Measurements from ENCODE around the gene RASD2. TPM values are rescaled to one million over a fixed set of nuclear protein-coding genes. Genes with fewer than 3 reads are reported as not detected.
A peak's percentile ranks its signal among the peaks of the same experiment; 100 is the strongest.

Gene RASD2
- total RNA-seq, 1 donor from 2014 or later, result not detected

DNA sequence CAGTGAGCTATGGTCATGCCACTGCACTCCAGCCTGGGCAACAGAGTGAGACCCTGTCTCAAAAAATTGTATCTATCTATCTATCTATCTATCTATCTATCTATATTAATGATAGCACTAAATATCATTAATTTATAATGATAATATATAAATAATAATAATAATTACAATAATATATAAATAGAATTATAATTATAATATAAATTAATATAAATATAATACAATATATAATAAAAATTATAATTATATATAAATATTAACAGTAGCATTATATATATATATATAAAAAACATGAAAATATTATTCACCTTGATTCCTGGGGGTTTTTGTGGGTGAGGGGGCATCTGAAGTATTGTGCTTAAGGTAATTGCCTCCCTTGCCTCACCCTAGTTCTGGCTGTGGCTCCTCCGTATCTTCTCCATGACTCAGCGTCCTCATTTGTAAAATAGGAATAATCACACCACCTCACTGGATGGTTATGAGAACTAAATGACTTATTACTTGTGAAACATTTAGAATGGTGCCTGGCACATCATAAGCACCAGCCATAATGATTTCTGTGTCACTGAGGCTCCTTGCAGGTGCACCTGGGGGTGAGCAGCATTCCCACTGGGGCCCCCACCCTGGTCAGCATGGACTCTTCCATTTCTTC lies 18.8 kb downstream of the RASD2 start:
- no peak for DNase-seq (ENCODE audit: low read depth in 2 of 2)

DNA sequence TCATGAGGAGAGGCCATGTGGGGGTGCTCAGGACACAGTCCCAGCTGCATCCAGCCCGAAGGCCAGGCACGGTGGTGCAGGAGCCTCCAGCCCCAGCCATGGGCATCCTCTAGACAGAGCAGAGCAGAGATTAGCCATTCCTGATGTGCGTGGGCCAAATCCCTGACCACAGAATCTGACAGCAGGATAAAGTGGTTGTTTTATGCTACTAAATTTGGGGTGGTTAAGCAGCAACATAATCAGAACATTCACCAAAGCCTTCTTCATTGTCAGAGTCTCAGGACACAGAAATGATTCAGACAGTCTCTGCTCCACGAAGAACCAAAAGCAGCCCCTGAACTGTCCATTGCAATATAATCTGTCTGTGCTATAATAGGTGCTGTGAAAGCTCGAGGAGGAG lies 19.7 kb downstream of the RASD2 start:
- DNase-seq (ENCODE audit: low read depth in 2 of 2), result no peak

DNA sequence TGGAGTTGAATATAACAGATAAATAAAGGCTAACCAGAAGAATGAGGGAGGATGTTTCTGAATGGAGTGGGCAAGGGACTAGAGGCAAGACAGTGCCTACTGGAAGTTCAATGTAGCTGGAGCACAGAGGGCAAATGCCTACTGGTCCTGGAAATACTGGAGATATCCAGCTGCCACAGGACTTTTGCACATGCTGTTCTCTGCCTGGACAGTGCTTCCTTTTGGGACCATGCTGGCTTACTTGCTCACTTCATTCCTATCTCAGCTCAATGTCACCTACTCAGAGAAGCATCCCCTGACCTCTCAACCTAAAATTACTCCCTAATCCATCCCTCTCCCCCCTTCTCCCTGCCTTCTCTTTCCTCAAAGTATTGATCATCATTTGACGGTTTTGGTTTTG lies 20.2 kb downstream of the RASD2 start:
- no peak for DNase-seq (ENCODE audit: low read depth in 2 of 2)

DNA sequence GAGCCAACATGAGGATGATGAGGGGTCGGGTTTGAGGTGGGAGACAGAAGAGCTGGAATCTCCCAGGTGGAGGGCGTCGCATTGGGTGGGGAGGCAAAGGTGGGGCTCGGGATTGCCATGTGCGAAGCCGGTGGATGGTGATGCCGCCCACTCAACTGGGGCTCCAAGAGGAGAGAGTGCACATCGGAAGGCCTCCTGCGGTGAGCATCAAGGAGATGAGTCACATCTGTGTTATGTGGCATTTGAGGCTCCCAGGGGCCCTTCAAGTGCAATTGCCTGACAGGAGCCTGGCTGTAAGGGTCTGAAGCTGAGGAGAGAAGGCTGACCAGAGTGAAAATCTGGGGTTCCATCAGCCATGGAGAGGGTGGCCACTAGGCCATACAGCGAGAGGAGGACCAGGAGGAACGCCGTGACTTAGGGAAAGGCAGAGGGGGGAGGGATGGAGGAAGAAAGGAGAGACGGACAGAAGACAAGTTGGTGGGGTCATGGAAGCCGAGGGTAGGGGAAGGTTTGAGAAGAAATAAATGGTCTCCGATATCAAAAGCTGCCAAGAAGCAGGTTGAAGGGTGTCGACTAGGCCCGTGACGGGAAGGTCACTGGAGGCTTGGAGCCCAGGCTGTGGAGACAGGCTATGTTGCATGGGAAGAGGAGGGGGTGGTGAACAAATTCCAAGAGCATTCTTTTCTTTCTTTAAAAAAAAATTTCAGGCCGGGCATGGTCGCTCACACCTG lies 21.3 kb downstream of the RASD2 start:
- DNase-seq (ENCODE audit: low read depth in 2 of 2), result peak in 1 of 2 donors; percentile 27

DNA sequence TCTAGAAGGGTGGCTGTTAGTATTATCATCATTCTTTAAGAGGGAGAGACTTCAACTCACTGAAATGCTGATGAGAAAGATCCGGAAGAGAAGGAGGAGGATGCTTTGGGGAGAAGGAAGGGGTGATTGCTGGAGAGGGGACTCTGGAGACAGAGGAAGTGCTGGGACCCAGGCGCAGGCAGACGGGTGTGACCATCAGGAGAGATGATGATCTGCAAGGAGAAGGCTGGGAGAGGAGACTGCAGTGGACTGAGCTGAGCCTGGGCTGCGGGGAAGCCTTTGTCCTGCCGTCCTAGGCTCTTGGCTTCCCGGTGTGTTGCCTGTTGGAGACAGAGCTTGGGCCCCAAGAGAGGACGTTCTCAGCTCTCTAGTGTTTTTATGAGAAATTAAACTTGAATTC lies 22.6 kb downstream of the RASD2 start:
- no peak for DNase-seq (ENCODE audit: low read depth in 2 of 2)

DNA sequence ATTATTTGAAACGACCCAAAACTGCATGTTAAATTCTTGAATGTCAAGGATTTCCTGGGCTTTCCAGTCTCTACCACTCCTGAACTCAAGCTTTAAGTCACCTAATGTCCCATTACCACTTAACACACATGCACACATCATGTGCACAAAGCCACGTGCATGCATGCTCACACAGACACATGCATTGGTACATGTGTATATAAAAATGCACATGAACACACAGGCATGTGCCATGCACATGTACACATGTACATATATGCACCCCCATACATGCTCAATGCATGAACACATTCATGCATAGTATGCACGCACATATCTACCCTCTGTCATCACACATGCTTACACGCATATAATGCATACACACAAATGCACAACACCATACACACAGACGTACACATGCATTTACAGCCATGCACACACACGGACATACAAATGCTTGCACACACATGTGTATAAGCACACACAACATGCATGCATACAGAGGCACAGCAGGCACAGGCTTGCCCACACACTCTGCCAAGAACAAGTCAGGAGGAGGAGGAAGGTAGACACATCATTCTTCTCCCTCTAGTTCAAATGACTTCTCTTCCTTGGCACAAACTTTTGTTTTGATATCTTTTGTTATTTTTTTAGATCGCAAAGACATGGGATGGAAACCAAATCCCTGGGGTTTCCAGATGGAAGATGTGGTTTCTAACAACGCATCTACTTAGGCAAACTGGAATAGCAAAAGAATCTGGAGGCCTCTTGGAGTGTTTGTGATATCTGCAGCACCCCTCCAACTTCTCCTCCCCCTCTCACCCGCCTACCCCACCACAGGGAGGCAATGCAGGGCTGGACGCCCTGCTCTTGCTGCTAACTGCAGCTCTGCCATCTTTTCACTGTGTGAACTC lies 24.6 kb downstream of the RASD2 start:
- DNase-seq (ENCODE audit: low read depth in 2 of 2), result no peak

DNA sequence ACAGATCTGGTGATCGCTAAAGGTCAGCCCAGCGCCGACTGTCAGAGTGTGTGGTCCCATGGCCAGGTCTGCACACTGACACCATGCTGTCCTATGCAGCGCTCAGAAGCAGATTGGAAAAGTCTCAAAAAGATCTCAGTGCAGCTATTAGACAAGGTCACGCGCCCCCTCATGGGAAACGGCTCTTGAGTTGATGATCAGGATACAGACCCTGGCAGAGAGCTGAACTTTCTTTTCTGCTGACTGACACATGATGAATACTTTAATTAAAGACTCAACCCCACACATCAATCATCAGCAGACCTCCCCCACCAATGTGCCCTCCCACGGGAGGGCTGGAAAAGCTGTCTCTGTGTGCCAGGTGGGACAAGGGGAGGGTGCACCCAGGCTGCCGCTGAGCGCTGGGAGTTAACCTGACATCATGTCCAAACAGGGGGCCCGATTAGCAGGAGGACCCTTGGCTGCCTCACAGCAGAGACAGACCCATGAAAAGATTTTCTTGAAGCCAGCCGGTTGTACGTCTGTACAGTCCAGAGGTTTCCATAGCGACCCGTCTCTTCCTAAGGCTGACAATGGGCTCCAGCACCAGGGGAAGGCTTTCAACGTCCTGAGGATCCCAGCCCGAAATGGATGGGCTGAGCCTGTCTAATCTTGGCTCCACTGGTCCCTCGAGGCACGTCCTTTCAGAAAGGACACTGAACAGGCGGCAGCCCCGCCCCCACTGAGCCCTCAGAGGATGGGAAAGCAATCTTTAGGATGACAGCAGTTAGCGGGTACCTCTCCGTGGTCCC lies 26.9 kb downstream of the RASD2 start:
- no peak for DNase-seq (ENCODE audit: low read depth in 2 of 2)

DNA sequence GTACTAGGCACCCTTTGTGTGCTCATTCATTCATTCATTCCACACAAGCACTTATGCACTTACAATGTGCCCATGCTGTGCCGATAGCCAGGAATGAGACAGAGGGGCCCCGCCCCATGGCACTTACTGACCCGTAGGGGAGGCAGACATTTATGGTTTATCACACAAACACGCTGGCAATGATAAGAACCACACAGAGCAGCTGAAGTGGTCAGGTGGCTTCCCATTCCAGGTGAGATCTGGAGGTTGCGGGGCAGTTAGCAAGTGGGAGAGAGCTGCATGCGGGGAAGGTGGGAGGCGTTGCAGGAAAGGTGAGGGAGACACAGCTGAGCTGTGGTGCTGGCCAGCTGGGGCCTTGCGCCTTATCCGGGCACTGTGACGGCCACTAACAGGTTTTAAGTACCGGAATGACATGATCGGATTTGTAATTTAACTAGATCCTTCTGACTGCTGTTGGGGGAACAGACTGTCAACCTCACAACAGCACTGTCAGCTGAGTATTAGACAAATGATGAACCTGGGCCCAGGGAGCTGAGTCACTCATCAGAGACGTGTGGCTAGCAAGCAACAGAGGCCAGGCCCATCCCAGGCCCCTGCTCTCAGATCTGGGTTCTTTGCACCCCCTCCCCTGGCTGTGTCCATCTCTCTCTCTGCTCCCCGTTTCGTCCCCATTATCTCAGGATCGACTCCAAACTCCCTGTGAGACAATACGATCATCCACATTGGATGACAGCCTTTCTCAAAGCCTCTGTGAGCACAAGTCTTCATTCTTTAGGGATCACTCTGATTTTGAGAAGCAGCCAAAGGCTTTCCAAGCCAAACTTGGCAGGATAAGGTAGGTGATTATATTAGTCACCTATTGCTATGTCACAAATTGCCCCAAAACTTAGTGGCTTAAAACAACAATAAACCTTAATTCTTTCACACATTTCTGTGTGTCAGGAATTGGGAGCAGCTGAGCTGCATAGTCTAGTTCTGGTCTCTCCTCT lies 28.4 kb downstream of the RASD2 start:
- DNase-seq (ENCODE audit: low read depth in 2 of 2), result no peak

DNA sequence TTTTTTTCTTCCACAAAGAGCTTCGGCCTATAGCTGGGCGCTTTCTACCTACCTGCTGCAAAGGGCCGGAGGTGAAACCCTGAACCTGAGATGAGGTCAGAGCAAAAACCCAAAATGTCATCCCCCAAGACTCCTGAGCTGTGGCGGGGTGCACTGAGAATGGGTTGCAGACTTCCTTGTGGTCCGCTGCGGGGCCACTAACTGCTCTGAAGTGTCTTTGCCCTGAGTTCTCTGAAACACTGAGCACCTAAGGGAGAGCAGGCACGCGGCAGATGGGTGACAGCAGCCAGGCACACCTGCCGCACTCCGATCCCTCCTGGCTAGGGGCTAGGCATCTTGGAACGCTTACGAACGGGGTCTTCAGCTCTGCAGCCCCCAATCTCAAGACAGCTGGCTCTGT lies 29.3 kb downstream of the RASD2 start:
- no peak for DNase-seq (ENCODE audit: low read depth in 2 of 2)

DNA sequence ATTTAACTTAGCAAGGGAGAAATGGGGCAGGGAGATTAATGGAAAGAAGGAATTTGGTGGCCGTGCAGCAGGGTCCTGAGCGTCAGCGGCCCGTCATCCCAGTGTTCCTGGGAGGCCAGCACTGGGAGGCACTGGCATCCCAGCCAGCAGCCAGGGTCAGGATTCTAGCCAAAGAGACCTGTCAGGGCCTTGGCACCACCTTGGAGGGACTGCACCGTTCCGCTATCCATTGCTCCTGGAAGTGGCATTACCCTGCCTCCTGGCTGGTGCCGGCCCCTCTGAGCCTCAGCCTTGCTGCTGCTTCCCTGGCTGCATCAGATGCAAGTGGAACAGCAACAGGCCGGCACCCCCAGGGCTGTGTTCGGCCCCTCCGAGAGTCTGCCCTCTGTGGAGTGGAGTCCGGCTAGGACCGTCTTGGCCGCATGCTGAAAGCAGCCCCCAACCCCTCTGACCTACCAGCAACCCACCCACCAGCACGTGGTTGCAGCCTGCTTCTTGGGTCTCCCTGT lies 30.1 kb downstream of the RASD2 start:
- no peak for DNase-seq (ENCODE audit: low read depth in 2 of 2)

DNA sequence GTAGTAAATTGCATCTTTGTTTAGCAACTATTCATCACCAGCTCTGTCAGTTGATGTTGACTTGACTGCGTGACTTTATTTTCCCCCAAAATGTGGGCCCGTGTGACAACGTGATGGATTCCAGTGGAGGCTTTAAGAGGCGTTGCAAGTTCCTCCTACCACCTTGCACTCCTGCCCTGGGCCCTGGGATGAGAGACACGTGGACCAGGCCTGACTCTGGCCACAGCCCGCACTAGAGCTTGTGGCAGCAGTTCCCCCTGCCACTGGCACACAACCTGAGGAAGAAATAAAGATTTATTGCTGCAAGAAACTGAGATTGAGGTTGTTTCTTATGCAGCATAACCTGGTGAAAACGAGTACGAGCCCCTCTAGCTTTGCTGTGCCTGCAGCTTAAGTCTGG lies 31.9 kb downstream of the RASD2 start:
- no peak for DNase-seq (ENCODE audit: low read depth in 2 of 2)

DNA sequence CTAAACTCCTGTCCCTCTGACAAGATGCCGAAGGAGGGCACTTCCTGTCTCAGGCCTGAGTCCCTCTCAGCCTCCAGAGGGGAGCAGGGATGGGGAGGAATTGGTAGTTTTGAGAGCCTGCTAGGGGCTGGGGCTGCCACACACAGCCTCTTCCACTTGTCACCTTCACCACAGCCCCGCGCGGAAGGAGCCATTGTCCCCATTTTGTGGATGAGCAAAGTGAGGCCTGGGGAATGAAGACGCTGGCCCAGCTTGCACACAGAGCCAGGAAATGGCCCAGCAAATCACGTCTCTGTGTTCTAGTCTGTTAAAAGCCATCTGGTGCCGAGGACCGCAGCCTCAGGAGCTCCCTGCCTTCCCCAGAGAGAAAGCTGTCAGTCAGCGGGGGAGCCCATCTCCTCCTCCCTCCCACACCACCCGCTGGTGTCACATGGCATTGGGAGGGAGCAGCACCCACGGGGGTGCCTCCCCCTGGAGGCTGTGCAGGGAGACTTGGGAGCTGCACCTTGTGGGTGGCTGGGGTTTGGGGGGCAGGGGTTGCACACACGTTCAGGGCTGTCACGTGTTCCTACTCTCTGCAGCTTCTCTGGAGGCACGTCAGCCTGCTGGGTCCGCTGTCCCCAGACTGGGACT lies 34.6 kb downstream of the RASD2 start:
- DNase-seq (ENCODE audit: low read depth in 2 of 2), result no peak

DNA sequence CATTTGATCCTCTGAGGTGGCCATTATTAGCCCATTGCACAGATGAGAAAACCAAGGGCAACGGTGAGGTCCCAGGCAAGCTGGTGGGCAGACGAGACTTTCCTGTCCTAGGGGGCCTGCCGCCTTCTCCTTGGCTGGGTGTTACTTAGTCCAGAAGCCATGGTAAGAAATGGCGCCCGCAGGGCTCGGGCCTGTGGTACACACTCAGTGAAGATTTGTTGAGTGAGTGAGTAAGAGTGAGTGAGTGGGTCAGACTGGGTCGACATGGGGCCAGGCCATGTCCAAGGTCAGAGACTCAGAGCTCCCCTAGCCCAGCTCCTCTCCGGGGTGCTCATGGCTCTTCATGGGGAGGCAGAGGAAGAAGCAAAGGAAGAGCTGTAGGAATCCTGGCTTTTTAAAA lies 36.0 kb downstream of the RASD2 start:
- no peak for DNase-seq (ENCODE audit: low read depth in 2 of 2)

DNA sequence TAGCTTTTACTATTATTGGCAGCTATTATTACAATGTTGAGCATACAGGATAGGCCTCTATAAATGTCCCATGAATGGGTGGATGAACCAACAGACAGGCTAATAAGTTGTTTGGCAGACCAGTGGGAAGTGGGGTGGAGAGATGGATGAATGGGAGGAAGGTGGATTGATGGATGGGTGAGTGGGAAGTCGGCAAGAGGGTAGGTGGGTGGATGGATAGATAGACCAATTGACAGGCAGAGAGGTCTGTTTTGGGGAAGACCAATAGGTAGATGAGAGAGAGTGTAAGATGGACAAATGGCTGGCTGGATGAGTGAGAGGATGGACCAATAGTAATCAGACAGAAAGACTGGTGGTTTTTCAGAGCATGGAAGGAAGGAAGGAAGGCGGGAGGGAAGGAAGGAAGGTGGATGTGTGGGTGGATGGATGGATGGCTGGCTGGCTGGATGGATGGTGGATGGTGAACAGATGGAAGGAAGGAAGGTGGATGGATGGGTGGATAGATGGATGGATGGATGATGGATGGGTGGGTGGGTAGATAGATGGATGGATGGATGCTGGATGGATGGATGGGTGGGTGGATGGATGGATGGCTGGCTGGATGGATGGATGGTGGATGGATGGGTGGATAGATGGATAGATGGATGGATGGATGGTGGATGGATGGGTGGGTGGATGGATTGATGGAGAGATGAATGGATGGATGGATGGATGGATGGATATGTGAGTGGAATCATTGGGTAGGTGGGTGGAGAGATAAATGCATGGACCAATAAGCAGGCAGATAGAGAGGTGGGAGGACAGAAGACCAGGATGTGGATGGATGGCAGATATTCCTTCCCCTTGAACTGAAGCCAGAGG lies 37.4 kb downstream of the RASD2 start:
- DNase-seq (ENCODE audit: low read depth in 2 of 2), result no peak

DNA sequence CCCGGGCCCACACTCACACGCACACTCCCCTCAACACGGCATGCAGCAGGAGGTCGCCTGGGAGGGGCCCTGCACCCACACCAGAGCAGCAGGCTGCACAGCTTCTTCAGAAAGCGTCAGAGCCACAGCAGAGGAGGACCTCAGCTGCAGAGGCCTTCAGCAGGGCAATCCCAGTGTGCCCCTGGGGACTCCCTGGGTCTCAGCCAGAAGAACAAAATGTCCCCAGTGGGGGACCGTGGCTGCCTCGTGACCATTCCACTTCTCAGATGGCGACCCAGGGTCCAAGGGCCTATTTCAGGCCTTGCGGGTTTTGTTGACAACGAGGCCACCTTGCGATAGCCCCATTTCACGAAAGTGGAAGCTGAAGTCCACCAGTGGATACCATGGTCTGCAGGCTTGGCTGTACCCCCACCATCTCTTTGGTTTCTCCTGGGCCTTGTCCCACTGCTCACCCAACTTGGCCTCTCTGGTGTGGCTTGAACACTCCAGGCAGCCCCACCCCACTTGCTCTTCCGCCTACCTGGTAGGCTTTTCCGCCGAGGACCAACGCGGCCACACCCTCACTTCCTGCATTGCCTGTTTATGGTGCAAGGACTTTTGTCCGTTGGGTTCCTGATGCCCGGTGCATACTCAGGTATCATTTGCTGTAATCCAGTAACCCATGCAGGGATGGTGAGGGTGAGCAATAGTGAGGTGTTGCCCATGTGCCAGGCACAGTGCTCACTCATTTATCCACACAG lies 38.4 kb downstream of the RASD2 start:
- DNase-seq (ENCODE audit: low read depth in 2 of 2), result no peak

DNA sequence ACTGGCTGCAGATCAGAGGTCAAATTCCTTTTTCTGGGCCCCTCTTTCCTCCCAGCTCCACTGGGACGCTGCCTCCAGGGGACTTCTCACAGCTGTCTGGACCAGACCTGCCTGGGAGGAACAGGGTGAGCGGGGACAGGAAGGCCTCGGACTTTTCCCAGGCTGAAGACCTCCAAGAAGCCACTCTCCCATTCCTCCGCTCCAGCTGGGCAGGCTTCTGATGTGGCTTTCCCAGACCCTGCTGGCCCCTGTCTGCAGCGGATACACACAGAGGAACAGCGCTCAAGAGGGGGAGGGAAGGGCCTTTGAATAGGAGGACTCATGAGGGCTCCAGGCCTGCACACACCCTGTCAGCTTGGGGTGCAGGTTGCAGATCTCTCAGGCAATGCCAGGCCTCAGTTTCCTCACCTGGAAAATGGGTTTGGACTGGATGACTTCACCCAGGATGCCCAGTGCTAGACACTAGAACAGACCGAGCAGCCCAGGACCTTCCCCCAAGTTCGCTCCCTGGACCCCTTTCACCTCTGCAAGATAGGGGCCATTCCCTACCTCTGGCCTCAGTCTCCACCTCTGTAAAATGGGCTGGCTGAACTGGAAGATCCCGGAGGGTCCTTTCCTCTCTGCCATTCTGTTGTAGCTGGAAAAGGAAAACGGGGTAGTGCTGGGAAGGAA lies 39.9 kb downstream of the RASD2 start:
- no peak for DNase-seq (ENCODE audit: low read depth in 2 of 2)

DNA sequence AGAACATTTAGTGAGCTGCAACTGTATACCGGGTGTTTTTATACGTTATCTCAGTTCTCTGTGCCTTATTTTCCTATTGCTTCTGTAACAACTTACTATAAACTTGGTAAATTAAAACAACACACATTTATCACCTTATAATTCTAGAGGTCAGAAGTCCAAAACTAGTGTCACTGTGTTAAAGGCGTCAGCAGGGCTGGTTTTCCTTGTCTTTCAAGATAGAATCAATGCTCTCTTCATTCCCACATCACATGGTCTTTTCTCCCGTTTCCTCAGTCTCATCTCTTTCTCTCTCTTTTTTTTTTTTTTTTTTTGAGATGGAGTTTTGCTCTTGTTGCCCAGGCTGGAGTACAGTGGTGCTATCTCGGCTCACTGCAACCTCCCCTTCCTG lies 40.4 kb downstream of the RASD2 start:
- no peak for DNase-seq (ENCODE audit: low read depth in 2 of 2)
